ENCODE measurements around the gene CAPN3.
"Not testable (repeated sequence)": the region's sequence is repeated elsewhere in the genome, so short reads cannot be mapped to it uniquely, and the experiment has no call there.

CAPN3 gene

GRCh38 chr15:42359249-42359648 lies at the start of gene CAPN3:
Gene CAPN3 (plus strand): TSS chr15:42359501. CDS start chr15:42359806, 305 bp downstream.
- DNase-seq: no peak

DNA sequence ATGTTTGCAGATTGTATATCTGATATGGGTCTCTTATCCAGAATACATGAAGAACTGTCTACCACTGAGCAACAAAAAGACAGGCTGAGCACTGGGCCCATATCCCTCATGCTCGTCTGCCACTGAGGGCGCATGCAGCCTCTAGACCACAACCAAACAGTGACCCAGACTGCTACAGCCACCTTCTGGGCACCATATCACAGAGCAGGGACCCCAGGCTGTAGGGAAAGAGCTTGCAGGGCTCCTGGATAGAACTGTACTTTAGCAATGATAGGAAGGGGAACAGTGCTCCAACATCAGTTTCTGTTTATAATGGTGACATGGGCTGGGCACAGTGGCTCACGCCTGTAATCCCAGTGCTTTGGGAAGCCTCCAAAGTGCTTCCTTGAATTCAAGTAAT lies 45.8 kb upstream of the CAPN3 start:
- DNase-seq: no peak

- no peak for DNase-seq
These were observed 44.5 kb upstream of the CAPN3 start for GRCh38 chr15:42314818-42315217.

- no peak for DNase-seq
These were observed 43.8 kb upstream of the CAPN3 start for GRCh38 chr15:42315521-42315920.

DNA sequence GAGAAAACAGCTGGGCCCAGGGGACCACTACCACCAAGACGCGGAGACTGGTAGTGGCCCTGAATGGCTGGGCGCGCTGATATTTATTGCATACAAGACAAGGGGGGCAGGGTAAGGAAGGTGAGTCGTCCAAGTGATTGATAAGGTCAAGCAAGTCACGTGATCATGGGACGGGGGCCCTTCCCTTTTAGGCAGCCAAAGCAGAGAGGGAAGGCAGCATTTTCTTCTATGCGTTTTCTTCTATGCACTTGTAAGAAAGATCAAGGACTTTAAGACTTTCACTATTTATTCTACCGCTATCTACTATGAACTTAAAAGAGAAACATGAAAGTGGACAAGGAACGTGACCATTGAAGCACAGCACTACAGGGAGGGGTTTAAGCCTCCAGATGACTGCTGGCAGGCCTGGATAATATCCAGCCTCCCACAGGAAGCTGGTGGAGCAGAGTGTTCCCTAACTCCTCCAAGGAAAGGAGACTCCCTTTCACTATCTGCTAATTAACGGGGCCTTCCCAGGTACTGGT lies 43.0 kb upstream of the CAPN3 start:
- DNase-seq: not testable (repeated sequence)

DNA sequence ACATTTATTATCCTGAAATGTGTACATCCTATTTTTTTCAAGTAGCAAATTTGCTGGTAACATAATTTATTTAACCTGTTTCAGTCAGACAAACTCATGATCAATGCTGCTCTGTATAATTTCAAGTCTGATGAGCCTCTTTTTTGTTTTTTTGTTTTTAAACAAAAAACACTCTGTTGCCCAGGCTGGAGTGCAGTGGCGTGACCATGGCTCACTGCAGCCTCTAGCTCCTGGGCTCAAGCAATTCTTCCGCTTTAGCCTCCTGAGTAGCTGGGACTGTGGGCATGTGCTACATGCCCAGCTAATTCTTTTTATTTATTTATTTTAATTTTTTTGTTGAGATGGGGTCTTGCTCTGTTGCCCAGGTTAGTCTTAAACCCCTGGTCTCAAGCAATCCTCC lies 40.1 kb upstream of the CAPN3 start:
- DNase-seq: no peak

DNA sequence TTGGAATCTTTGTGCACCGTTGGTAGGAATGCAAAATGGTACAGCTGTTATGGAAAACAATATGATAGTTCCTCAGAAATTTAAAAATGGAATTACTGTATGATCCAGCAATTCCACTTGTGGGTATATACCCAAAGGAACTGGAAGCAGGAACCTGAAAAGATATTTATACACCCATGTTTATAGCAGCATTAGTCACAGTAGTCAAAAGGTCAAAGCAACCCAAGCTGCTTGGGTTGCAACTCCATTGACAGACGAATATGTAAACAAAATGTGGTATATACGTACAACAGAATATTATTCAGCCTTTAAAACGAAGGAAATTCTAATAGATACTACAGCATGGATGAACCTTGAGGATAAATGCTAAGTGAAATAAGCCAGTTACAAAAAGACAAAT lies 35.0 kb upstream of the CAPN3 start:
- no peak for DNase-seq

DNA sequence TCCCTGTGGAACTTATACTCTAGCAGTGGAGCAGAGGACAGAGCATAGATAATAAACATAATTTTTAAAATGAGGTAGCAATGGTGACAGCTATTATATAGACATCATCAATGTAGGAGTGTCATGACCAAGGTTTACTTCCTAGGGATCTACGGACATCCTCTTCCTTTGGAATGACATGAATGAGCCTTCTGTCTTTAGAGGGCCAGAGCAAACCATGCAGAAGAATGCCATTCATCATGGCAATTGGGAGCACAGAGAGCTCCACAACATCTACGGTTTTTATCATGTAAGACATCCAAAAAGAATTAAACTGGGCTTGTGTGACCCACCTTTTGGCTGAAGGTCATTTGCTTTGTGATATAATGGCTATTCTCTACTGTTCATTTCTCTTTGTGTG lies 30.1 kb upstream of the CAPN3 start:
- DNase-seq: no peak

- no peak for DNase-seq
These were observed 29.3 kb upstream of the CAPN3 start for GRCh38 chr15:42329992-42330391.

- DNase-seq: no peak
These were observed 28.1 kb upstream of the CAPN3 start for GRCh38 chr15:42331235-42331634.

- DNase-seq: no peak
These were observed 27.0 kb upstream of the CAPN3 start for GRCh38 chr15:42332331-42332730.

DNA sequence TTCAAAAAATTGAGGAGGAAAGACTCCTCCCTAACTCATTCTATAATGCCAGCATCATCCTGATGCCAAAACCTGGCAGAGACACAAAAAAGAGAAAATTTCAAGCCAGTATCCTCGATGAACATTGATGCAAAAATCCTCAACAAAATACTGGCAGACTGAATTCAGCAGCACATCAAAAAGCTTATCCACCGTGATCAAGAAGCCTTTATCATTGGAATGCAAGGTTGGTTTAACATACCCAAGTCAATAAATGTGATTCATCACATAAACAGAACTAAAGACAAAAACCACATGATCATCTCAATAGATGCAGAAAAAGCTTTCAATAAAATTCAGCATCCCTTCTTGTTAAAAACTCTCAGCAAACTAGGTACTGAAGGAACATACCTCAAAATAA lies 24.2 kb upstream of the CAPN3 start:
- DNase-seq: no peak

DNA sequence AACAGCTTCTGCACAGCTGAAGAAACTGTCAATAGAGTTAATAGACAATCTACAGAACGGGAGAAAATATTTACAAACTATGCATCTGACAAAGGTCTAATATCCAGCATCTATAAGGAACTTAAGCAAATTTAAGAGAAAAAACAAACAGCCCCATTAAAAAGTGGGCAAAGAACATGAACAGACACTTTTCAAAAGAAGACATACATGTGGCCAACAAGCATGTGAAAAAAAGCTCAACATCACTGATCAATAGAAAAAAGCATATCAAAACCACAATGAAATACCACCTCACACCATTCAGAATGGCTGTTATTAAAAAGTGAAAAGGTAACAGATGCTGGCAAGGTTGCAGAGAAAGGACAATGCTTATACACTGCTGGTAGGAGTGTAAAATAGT lies 22.7 kb upstream of the CAPN3 start:
- not testable (repeated sequence) for DNase-seq

DNA sequence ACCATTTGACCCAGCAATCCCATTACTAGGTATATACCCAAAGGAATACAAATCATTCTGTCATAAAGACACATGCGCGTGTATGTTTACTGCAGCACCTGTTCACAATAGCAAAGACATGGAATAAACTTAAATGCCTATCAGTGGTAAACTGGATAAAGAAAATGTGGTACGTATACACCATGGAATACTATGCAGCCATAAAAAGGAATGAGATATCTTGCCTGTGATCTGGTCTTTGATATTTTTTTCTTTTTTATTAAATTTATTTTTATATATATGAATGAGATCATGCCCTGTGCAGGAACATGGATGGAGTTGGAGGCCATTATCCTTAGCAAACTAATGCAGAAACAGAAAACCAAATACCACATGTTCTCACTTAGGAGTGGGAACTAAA lies 22.2 kb upstream of the CAPN3 start:
- not testable (repeated sequence) for DNase-seq

DNA sequence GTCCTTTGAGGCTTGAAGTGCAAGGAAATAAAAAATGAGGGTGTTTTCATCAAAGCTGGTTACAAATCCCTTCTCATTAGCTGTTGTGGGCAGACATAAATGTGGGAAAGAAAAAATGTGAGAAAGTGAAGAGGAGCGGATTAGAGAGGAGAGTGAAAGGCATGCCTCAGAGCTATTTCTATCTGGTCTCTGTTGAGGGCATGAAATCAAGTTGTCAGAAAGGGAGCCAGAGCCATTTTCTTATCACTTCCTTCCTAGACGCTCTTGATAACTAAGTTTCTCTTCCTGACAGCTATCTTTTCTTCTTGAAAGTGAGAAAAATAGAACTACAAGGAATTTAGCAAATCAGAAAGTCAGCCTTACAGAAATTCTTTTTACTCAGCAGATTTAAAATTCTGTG lies 20.8 kb upstream of the CAPN3 start:
- DNase-seq: no peak

DNA sequence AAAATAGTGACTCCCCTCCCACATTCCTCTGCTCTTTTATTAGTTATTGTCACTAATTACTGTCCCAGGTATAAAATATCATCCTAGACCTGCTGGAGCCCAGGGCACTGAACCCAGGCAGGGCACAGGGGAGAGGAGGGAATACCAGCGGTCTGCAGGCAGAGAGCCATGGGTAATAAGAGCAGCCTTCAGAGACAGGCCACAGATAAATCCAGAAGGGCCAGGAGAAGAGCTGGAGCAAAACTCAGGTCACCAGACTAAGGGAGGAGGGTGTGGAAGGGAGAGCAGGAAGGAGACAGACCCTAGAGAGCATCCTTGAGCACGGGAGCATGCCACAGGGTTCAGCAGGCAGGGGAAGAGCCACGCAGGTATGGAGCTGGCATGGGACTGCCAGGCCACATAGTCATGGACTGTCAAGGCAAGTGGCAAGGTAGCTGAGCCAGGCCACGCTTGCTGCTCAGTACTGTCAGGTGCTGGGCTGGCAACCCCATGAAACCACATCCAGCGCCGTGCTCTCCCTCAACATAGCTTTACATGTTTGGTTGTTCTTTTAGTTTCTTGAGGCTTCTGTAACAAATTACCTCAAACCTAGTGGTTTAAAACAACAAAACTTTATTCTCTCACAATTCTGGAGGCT lies 15.6 kb upstream of the CAPN3 start:
- DNase-seq: no peak

DNA sequence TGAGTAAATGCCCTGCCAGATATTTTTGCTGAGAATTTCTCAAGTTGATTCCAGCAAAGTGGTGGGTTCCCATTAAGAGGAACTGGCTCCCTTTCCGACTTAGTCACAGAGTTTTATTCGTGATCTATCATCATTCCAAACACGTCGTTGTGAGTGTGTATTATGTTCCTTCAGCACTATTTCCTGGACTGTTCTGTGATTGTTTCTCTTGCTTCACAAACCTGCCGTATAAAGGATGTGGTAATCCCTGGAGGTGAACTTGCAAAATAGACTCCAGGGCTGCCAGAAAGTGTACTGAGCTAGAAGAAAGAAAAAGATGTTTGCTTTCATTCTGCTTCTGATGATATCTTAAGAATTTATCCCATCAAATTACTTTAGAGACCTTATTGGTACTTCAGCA lies 14.5 kb upstream of the CAPN3 start:
- DNase-seq: no peak

DNA sequence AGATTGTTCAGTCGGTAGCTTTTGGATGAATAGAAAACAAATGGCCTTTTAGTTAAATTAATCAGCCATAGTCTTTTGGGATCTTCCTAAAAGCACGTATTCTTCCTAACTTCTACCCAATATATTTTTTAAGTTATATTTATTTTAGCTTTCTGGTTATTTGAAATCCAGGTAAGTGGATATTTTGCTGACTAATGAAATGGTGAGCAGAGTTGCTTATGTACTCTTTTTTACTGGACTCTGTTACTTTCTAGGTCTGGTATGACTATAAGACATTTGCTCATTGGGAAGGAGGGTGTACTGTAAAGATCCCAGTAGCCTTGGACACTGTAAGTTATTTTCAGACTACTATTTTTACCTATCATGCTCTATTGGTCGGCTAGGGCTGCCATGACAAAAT lies 13.8 kb upstream of the CAPN3 start:
- DNase-seq: no peak

- no peak for DNase-seq
These were observed 11.2 kb upstream of the CAPN3 start for GRCh38 chr15:42348083-42348482.

- DNase-seq: no peak
These were observed 10.1 kb upstream of the CAPN3 start for GRCh38 chr15:42349186-42349585.

- no peak for DNase-seq
These were observed 6.9 kb upstream of the CAPN3 start for GRCh38 chr15:42352401-42352800.

- no peak for DNase-seq
These were observed 6.2 kb upstream of the CAPN3 start for GRCh38 chr15:42353061-42353460.

DNA sequence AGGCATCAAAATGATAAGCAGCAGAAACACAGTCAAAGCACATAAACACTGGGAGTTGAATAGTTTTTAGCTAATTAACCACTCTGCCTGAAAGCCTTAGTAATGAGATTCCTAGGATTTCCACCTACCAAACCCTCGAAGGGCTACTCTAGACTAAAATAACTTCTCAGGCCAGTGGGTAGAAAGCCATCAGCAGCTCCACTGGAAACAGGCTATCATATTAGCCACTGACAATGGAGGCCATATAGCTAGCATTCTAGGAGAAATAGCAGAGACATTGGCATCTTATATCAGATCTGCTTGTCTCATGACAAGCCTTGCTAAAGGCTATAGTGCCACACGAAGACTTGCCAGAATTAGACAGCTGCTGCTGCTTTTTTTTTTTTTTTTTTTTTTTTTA lies 4.5 kb upstream of the CAPN3 start:
- no peak for DNase-seq

GRCh38 chr15:42355291-42355690 lies 4.0 kb upstream of the CAPN3 start:
- DNase-seq: no peak

DNA sequence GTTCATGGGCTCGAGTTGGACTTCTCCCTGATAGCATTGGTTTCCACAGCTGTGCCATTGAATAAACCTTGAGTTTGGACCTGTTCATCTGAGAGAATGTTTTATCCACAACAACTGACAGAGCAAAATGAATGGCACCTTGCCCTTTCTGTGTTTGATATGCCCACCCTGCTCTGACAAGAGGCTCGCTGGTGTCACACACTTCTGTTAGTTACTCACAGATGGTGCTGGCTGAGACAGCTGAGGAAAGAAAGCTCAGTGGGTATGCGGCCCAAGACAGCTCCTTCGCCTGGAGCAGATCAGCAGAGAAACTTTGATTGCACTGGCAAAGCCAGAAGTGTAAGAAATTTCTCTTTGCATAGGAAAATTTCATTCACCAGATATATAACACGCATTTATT lies 2.5 kb upstream of the CAPN3 start:
- no peak for DNase-seq
